Neural cell (in vitro differentiated cells): ENCODE results near the gene DEGS2. TPM values are rescaled to one million over a fixed set of nuclear protein-coding genes. Genes with fewer than 3 reads are reported as not detected.

ENCODE experiments used
- H2AFZ ChIP-seq: fragments of 200-600, 300-800 bp; sonication (generic), shearing (Covaris generic); 2 replicates; pipeline ENCODE4 v1.6.0; 2014; ENCODE audit warnings: low read depth, mild to moderate bottlenecking, antibody characterized with exemption, low read length, moderate library complexity
- H3F3A ChIP-seq: fragments of 200-600 bp; shearing (Covaris generic); 2 replicates; pipeline ENCODE4 v1.6.1; 2016; ENCODE audit warnings: mild to moderate bottlenecking, moderate library complexity, mixed read lengths, antibody characterized with exemption, low read length; ENCODE audit not compliant: insufficient read depth, poor library complexity, severe bottlenecking
- H3K27ac ChIP-seq: fragments of 200-600, 300-800 bp; sonication (generic), shearing (Covaris generic); 2 replicates; pipeline ENCODE4 v1.5.1; 2014; ENCODE audit warnings: mild to moderate bottlenecking, low read length, moderate library complexity
- H3K27me3 ChIP-seq: fragments of 300-800, 200-600 bp; sonication (generic), shearing (Covaris generic); 2 replicates; pipeline ENCODE4 v1.6.0; 2014; ENCODE audit warnings: mild to moderate bottlenecking, low read depth, low read length, moderate library complexity; ENCODE audit not compliant: insufficient read depth
- H3K36me3 ChIP-seq: fragments of 300-800, 200-600 bp; sonication (generic), shearing (Covaris generic); 2 replicates; pipeline ENCODE4 v1.5.1; 2014; ENCODE audit warnings: mild to moderate bottlenecking, antibody characterized with exemption, low read length, moderate library complexity; ENCODE audit not compliant: insufficient read depth
- H3K4me2 ChIP-seq: fragments of 300-800, 200-600 bp; sonication (generic), shearing (Covaris generic); 2 replicates; pipeline ENCODE4 v1.6.0; 2014; ENCODE audit warnings: mild to moderate bottlenecking, low read length
- H3K4me3 ChIP-seq: fragments of 300-800, 200-600 bp; sonication (generic), shearing (Covaris generic); 2 replicates; pipeline ENCODE4 v1.5.1; 2014; ENCODE audit warnings: mild to moderate bottlenecking, low read length, moderate library complexity
- H3K79me2 ChIP-seq: fragments of 200-600 bp; shearing (Covaris generic); replicated peaks from 2 replicates; pipeline ENCODE4 v1.6.0; 2014; ENCODE audit warnings: mild to moderate bottlenecking, low read length, moderate library complexity; ENCODE audit not compliant: insufficient read depth
- H3K9ac ChIP-seq: fragments of 300-800, 200-600 bp; sonication (generic), shearing (Covaris generic); 2 replicates; pipeline ENCODE4 v1.6.1; 2016; ENCODE audit warnings: mild to moderate bottlenecking, low read length, mixed read lengths
- H3K9me2 ChIP-seq: fragments of 200-600 bp; shearing (Covaris generic); 2 replicates; pipeline ENCODE4 v1.6.1; 2016; ENCODE audit warnings: mild to moderate bottlenecking, low read length, mixed read lengths; ENCODE audit not compliant: insufficient read depth
- H3K9me3 ChIP-seq: fragments of 200-600, 300-800 bp; sonication (generic), shearing (Covaris generic); 2 replicates; pipeline ENCODE4 v1.6.1; 2016; ENCODE audit warnings: mild to moderate bottlenecking, mixed run types, low read length, moderate library complexity, mixed read lengths
- H4K20me1 ChIP-seq: fragments of 200-600 bp; shearing (Covaris generic); 2 replicates; pipeline ENCODE4 v1.6.1; 2016; ENCODE audit warnings: mild to moderate bottlenecking, mixed run types; ENCODE audit not compliant: insufficient read depth
- CTCF ChIP-seq: fragments of 450-650 bp; IDR thresholded peaks from 2 replicates; pipeline ENCODE4 v1.5.1; 2014; ENCODE audit warnings: antibody characterized with exemption, mild to moderate bottlenecking, moderate library complexity; ENCODE audit not compliant: poor library complexity, severe bottlenecking
- EP300 ChIP-seq: fragments of 450-650 bp; conservative IDR thresholded peaks from 2 replicates; pipeline ENCODE4 v1.6.1; 2014; ENCODE audit warnings: antibody characterized with exemption, mild to moderate bottlenecking, moderate library complexity; ENCODE audit not compliant: poor library complexity, severe bottlenecking
- EZH2 ChIP-seq: fragments of 200-600, 300-800 bp; shearing (Covaris generic), sonication (generic); IDR thresholded peaks from 2 replicates; pipeline ENCODE4 v1.6.1; 2014; ENCODE audit warnings: antibody characterized with exemption, low read length, borderline replicate concordance, mild to moderate bottlenecking; ENCODE audit not compliant: insufficient read depth, poor library complexity, severe bottlenecking
- MXI1 ChIP-seq: fragments of 450-650 bp; conservative IDR thresholded peaks from 2 replicates; pipeline ENCODE4 v1.6.1; 2014; ENCODE audit warnings: antibody characterized with exemption, mild to moderate bottlenecking; ENCODE audit not compliant: poor library complexity, severe bottlenecking
- POLR2AphosphoS5 ChIP-seq: IDR thresholded peaks from 2 replicates; pipeline ENCODE4 v1.6.1; 2012
- RAD21 ChIP-seq: fragments of 450-650 bp; conservative IDR thresholded peaks from 2 replicates; pipeline ENCODE4 v1.6.1; 2014; ENCODE audit warnings: antibody characterized with exemption, mild to moderate bottlenecking, moderate library complexity
- REST ChIP-seq: IDR thresholded peaks from 2 replicates; pipeline ENCODE4 v1.6.1; 2012; ENCODE audit warnings: borderline replicate concordance
- SMC3 ChIP-seq: fragments of 450-650 bp; conservative IDR thresholded peaks from 2 replicates; pipeline ENCODE4 v1.6.1; 2014; ENCODE audit warnings: antibody characterized with exemption, mild to moderate bottlenecking, moderate library complexity; ENCODE audit not compliant: poor library complexity
- TAF1 ChIP-seq: IDR thresholded peaks from 2 replicates; pipeline ENCODE4 v1.6.1; 2012; ENCODE audit warnings: low read depth
- polyA plus RNA-seq: library from polyadenylated mRNA; depleted of rRNA; stranded (reverse); fragments of >200 nt; gene quantifications from 2 replicates; pipeline ENCODE4 v1.2.3, GENCODE V29; 2014

Gene DEGS2
- polyA plus RNA-seq, 1 donor from 2014 or later: 0.37 TPM

DNA sequence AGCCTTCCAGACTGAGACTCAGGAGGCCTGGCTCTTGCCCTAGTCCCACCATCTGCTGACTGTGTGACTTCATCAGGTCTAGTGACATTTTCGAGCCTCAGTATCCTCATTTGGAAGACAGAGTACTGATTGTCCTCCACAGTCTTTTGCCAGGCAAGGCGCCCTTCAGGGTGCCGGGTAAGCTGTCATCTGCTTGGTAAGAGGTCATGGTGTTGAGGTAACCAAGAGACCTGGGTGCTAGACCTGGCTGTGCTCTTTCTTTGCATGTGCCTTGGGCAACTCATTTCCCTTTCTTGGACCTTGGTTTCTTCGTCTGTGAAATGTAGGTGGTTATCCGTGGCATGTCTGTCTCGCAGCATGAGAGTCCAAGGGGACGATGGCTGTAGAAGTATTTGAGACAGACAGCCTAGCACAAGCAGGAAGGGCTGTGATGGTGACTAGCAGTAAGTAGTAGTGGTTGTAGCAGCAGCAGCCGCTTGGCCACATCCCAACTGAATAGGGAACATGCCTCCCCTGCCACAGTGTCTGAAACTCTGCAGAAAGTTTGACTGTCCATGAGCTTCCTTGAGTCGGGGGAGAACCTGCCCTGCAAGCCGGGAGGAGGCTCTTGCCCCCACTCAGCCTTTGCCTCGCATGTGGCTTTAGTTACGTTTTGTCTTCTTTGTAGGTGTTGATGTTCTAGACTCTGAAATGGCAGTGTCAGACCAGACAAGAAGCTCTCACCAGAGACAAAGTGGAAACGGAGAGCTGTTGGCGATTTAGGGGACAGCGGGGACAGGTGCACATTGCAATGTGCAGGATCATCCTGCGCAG, 53.9 kb downstream of the DEGS2 start:
- Histone ChIP-seq H3K9ac (no peak overlapping the region), H3F3A (no peaks in the 10 kb centered on the region), H3K9me3 (no peaks in the 10 kb centered on the region), H3K9me2 (no peaks in the 10 kb centered on the region), H3K4me3 (no peak overlapping the region), H3K79me2 (peaks cover 4% of the 10 kb centered on the region), H4K20me1 (peaks cover 13% of the 10 kb centered on the region), H3K36me3 (no peaks in the 10 kb centered on the region), H2AFZ (no peak overlapping the region), H3K27ac (no peak overlapping the region), H3K27me3 (no peaks in the 10 kb centered on the region), H3K4me2 (no peak overlapping the region)
- no peak for TF ChIP-seq SMC3
- no peak for TF ChIP-seq EP300
- no peak for TF ChIP-seq TAF1
- TF ChIP-seq EZH2: no peak
- no peak for TF ChIP-seq CTCF
- TF ChIP-seq REST: no peak
- no peak for TF ChIP-seq RAD21
- TF ChIP-seq POLR2AphosphoS5: no peak
- TF ChIP-seq MXI1: no peak

- no peaks in the 10 kb centered on the region for H3F3A ChIP-seq
- H3K27ac ChIP-seq: no peak overlapping the region
- no peaks in the 10 kb centered on the region for H3K27me3 ChIP-seq
- H3K4me3 ChIP-seq: no peak overlapping the region
- no peaks in the 10 kb centered on the region for H3K9me3 ChIP-seq
- H3K79me2 ChIP-seq: peaks cover 4% of the 10 kb centered on the region
- H3K36me3 ChIP-seq: no peaks in the 10 kb centered on the region
- peaks cover 13% of the 10 kb centered on the region for H4K20me1 ChIP-seq
- no peaks in the 10 kb centered on the region for H3K9me2 ChIP-seq
- H2AFZ ChIP-seq: no peak overlapping the region
- H3K9ac ChIP-seq: no peak overlapping the region
- no peak for TF ChIP-seq POLR2AphosphoS5
- no peak for TF ChIP-seq EP300
- TF ChIP-seq EZH2: no peak
- no peak for TF ChIP-seq REST
- no peak for TF ChIP-seq CTCF
- no peak for TF ChIP-seq RAD21
- no peak for TF ChIP-seq MXI1
- no peak for TF ChIP-seq TAF1
- no peak for TF ChIP-seq SMC3
- no peak overlapping the region for H3K4me2 ChIP-seq
Measured at GRCh38 chr14:100104523-100105300, 54.7 kb downstream of the DEGS2 start.
